Neural progenitor cell (in vitro differentiated cells): Measurements from ENCODE around the gene EPHB4.

Experiments
- CTCF ChIP-seq: fragments of 200-600 bp; sonication (generic); IDR thresholded peaks from 2 replicates; pipeline ENCODE4 v1.5.1; 2017; ENCODE audit warnings: antibody characterized with exemption, mild to moderate bottlenecking
- EZH2 ChIP-seq: fragments of 200-600 bp; sonication (generic); IDR thresholded peaks from 2 replicates; pipeline ENCODE4 v1.6.1; 2017; ENCODE audit warnings: antibody characterized with exemption, mild to moderate bottlenecking, moderate library complexity

- TF ChIP-seq CTCF: no peak
- no peak for TF ChIP-seq EZH2
Measured at GRCh38 chr7:100837099-100837836, 9.9 kb upstream of the EPHB4 start.
